Peyer's patch (tissue), 4 donors: ENCODE results near the gene CRTC1.

Experiments used
- POLR2A ChIP-seq, 2 donors: fragments of 450-650 bp; IDR thresholded peaks; one replicate each; pipeline ENCODE4 v1.5.1; 2017; ENCODE audit warnings: antibody characterized with exemption in 2 of 2, mild to moderate bottlenecking in 2 of 2, moderate library complexity in 2 of 2
- TF ChIP-seq, protein P1 (sequence below), 6 experiments: fragments of 450-650 bp in 4 of 6; fragments of 200-600 bp in 2 of 6; sonication (generic) in 1 of 6; IDR thresholded peaks; one replicate each; pipeline ENCODE4 v1.5.1; 2017 to 2019; ENCODE audit warnings: antibody characterized with exemption in 6 of 6, mild to moderate bottlenecking in 3 of 6, moderate library complexity in 1 of 6

DNA sequence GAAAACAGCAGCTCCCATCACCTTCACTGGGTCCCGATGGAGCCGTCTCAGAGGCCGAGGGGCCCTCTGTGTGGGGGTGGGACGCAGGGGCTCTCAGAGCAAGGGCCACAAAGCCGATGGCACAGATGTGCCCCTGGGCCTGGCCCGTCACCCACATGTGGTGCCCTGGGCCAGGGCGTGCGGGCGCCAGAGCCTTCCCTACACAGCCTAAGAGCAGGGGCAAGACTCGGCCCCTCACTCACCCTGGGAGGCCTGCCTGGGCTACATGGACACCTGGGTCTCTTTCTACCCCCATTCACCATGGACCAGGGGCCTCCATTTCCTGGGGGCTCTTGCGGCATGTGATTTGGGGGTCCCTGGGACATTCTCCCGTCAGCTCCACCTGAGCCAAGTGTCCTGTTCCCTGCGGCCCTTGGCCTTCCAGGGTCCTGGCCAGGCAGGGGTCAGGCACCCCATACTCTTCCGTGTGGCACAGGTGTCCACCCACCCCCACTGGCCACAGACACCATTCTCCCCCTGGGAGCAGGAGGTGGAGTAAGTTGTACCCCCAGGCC is 97.6 kb downstream of the CRTC1 start:
- TF ChIP-seq, protein P1, sequence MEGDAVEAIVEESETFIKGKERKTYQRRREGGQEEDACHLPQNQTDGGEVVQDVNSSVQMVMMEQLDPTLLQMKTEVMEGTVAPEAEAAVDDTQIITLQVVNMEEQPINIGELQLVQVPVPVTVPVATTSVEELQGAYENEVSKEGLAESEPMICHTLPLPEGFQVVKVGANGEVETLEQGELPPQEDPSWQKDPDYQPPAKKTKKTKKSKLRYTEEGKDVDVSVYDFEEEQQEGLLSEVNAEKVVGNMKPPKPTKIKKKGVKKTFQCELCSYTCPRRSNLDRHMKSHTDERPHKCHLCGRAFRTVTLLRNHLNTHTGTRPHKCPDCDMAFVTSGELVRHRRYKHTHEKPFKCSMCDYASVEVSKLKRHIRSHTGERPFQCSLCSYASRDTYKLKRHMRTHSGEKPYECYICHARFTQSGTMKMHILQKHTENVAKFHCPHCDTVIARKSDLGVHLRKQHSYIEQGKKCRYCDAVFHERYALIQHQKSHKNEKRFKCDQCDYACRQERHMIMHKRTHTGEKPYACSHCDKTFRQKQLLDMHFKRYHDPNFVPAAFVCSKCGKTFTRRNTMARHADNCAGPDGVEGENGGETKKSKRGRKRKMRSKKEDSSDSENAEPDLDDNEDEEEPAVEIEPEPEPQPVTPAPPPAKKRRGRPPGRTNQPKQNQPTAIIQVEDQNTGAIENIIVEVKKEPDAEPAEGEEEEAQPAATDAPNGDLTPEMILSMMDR (IDR thresholded peaks at IDR 0.05) = no peak
- TF ChIP-seq POLR2A (IDR thresholded peaks at IDR 0.05) = no peak
